Measurements from ENCODE around the gene USP54. TPM values are rescaled to one million over a fixed set of nuclear protein-coding genes. Genes with fewer than 3 reads are reported as not detected.

USP54 gene
- total RNA-seq, 2 donors from 2014 or later: 53.0 to 79.6 TPM

- 88% methylated on average over 1 of the region's 1 CpG for WGBS
- H3K4me3 ChIP-seq: no peak overlapping the region
These were observed 88.1 kb downstream of the USP54 start for GRCh38 chr10:73503037-73503436.

GRCh38 chr10:73501651-73502050, 89.5 kb downstream of the USP54 start:
- Histone ChIP-seq H3K9me3 (no peaks in the 10 kb centered on the region), H3K36me3 (peaks cover 4 to 8% of the 10 kb centered on the region in 2 donors), H3K4me1 (replicated peaks) (no peaks in the 10 kb centered on the region), H3K27me3 (replicated peaks; ENCODE audit: insufficient read depth) (no peaks in the 10 kb centered on the region), H3K4me3 (no peak overlapping the region), H3K27ac (no peak overlapping the region)
- intact Hi-C loops (cut with DNase I): no loop called here
- TF ChIP-seq POLR2A (IDR thresholded peaks at IDR 0.05): no peak
- no peak for TF ChIP-seq CTCF (IDR thresholded peaks at IDR 0.05)
- no peak for TF ChIP-seq POLR2AphosphoS5 (IDR thresholded peaks at IDR 0.05)
- no peak for DNase-seq (ENCODE audit: low spot score)

More at GRCh38 chr10:73503037-73503436, 88.1 kb downstream of the USP54 start:
- TF ChIP-seq POLR2A (IDR thresholded peaks at IDR 0.05) (no peak), POLR2AphosphoS5 (IDR thresholded peaks at IDR 0.05) (no peak), CTCF (IDR thresholded peaks at IDR 0.05) (no peak)
- Histone ChIP-seq H3K27ac (no peak overlapping the region), H3K36me3 (peaks cover 4 to 8% of the 10 kb centered on the region in 2 donors), H3K9me3 (no peaks in the 10 kb centered on the region), H3K4me1 (replicated peaks) (no peaks in the 10 kb centered on the region), H3K27me3 (replicated peaks; ENCODE audit: insufficient read depth) (no peaks in the 10 kb centered on the region)
- intact Hi-C loops (cut with DNase I): no loop called here
- no peak for DNase-seq (ENCODE audit: low spot score)

GRCh38 chr10:73497623-73498022, 93.5 kb downstream of the USP54 start:
- Histone ChIP-seq H3K4me1 (replicated peaks) (no peaks in the 10 kb centered on the region), H3K4me3 (no peak overlapping the region), H3K27ac (no peak overlapping the region), H3K9me3 (no peaks in the 10 kb centered on the region), H3K27me3 (replicated peaks; ENCODE audit: insufficient read depth) (no peaks in the 10 kb centered on the region), H3K36me3 (peaks cover 0 to 8% of the 10 kb centered on the region in 2 donors)
- WGBS: 83% methylated on average over 2 of the region's 2 CpGs
- intact Hi-C loops (cut with DNase I): loop anchor here (10.0 kb wide), 2 partner anchors 83 to 243 kb away; partner anchors contain the start of genes ANXA7 and MRPS16
- no peak for DNase-seq (ENCODE audit: low spot score)
- TF ChIP-seq POLR2AphosphoS5 (IDR thresholded peaks at IDR 0.05) (no peak), POLR2A (IDR thresholded peaks at IDR 0.05) (no peak), CTCF (IDR thresholded peaks at IDR 0.05) (no peak)

DNA sequence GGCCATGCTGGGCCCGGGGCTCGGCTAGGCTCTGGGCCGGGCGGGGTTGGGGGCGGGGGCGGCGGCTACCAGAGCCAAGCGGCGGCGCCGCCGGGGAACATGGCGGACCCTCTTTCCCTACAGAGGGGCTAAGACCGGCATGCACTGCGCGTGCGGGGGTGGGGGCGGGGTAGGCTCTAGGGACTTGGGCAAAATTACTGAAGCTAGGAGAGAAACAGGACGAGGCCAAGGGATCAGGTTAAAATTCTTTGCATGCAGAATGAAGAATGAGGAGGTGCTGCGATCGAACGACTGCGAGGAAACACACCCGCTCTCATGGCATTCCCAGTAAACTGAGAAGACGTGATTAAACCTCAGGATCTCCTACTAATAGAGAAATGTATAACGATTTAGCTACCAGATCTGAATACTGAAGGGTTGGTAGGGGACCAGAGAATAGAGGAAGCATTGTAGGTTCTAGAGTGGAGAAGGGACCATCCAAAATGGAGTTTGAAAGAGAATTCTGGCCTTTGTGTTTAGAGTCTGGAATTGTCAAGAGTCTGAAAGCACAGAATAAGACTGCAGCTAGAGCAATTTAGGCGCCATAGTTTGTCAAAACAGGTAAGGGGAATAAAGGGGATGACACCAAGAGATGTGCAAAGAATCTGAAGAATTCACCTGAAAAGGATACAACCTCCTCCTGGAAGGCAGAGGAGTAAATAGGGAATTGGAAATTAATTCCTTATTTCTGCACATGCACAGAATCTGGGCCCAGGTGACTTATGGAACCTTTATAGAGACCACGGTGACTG, 95.1 kb downstream of the USP54 start, which contains the start of gene PPP3CB:
TSS of gene PPP3CB (minus strand) at position 141 of the 791 bp plus-strand sequence. CDS start at position 6, 135 bp downstream.
- Histone ChIP-seq H3K27me3 (replicated peaks; ENCODE audit: insufficient read depth) (no peaks in the 10 kb centered on the region), H3K27ac (peak within 1 kb of the TSS; percentile 86 to 97), H3K4me1 (replicated peaks) (no peaks in the 10 kb centered on the region), H3K36me3 (peaks cover 0 to 8% of the 10 kb centered on the region in 2 donors), H3K4me3 (peak within 1 kb of the TSS; percentile 63 to 85), H3K9me3 (no peaks in the 10 kb centered on the region)
- intact Hi-C loops (cut with DNase I): loop anchor here (10.0 kb wide), 2 partner anchors 81 to 241 kb away; partner anchors contain the start of genes ANXA7 and MRPS16
- peak; percentile 88 for DNase-seq (ENCODE audit: low spot score)
- TF ChIP-seq POLR2AphosphoS5 (IDR thresholded peaks at IDR 0.05) (peak; percentile 69), CTCF (IDR thresholded peaks at IDR 0.05) (no peak), POLR2A (IDR thresholded peaks at IDR 0.05) (no peak)
- WGBS: 6% methylated on average over 25 of the region's 28 CpGs

Measured in prostate gland (tissue), 2 donors.